ENCODE results near the gene CYFIP2. TPM values are rescaled to one million over a fixed set of nuclear protein-coding genes. Genes with fewer than 3 reads are reported as not detected.

Gene CYFIP2
- total and polyA plus RNA-seq, 4 donors: 24.9 to 46.3 (median 37.0) TPM

- no peaks in the 10 kb centered on the region for H3K4me1 ChIP-seq (ENCODE audit: control insufficient read depth in 5 of 5, insufficient read depth in 5 of 5, low read length in 5 of 5)
- H3K27me3 ChIP-seq (ENCODE audit: control insufficient read depth in 3 of 3, insufficient read depth in 3 of 3, low read length in 2 of 3): no peaks in the 10 kb centered on the region
- H3K9ac ChIP-seq (ENCODE audit: insufficient read depth in 1 of 2, low read length in 2 of 2): no peak overlapping the region
- 80% methylated on average over 3 of the region's 3 CpGs for WGBS, 2 donors
- no peak for DNase-seq
- peaks cover 0 to 9% (median 3%) of the 10 kb centered on the region in 4 donors for H3K36me3 ChIP-seq (ENCODE audit: control insufficient read depth in 4 of 4, insufficient read depth in 4 of 4, low read length in 4 of 4)
- no peak overlapping the region for H3K27ac ChIP-seq (ENCODE audit: low read depth in 1 of 2, low read length in 1 of 2)
- H3K4me3 ChIP-seq: no peak overlapping the region
- H3K9me3 ChIP-seq (ENCODE audit: control insufficient read depth in 4 of 4, insufficient read depth in 3 of 4, low read length in 3 of 4): no peaks in the 10 kb centered on the region
- no peak for ATAC-seq (ENCODE audit: insufficient read depth, low FRiP score)
- no peak for TF ChIP-seq CTCF (IDR thresholded peaks at IDR 0.05; ENCODE audit: control extremely low read depth, extremely low read depth)
These were observed 70.5 kb downstream of the CYFIP2 start for GRCh38 chr5:157336423-157336744.

- Histone ChIP-seq H3K27ac (ENCODE audit: low read depth in 1 of 2, low read length in 1 of 2) (no peak overlapping the region), H3K27me3 (ENCODE audit: control insufficient read depth in 3 of 3, insufficient read depth in 3 of 3, low read length in 2 of 3) (no peaks in the 10 kb centered on the region), H3K4me3 (no peak overlapping the region), H3K9me3 (ENCODE audit: control insufficient read depth in 4 of 4, insufficient read depth in 3 of 4, low read length in 3 of 4) (no peaks in the 10 kb centered on the region), H3K4me1 (ENCODE audit: control insufficient read depth in 5 of 5, insufficient read depth in 5 of 5, low read length in 5 of 5) (no peaks in the 10 kb centered on the region), H3K36me3 (ENCODE audit: control insufficient read depth in 4 of 4, insufficient read depth in 4 of 4, low read length in 4 of 4) (no peaks in the 10 kb centered on the region), H3K9ac (ENCODE audit: insufficient read depth in 1 of 2, low read length in 2 of 2) (no peak overlapping the region)
- WGBS, 2 donors: 83 to 88% methylated on average over 1 of the region's 1 CpG
- no peak for ATAC-seq (ENCODE audit: insufficient read depth, low FRiP score)
- no peak for TF ChIP-seq CTCF (IDR thresholded peaks at IDR 0.05; ENCODE audit: control extremely low read depth, extremely low read depth)
- no peak for DNase-seq
These were observed 73.5 kb downstream of the CYFIP2 start for GRCh38 chr5:157339409-157339808.

GRCh38 chr5:157342822-157343402, 77.0 kb downstream of the CYFIP2 start:
- no peak overlapping the region for H3K4me3 ChIP-seq
- ATAC-seq (ENCODE audit: insufficient read depth, low FRiP score) (no peak), DNase-seq (no peak)
- no peaks in the 10 kb centered on the region for H3K27me3 ChIP-seq (ENCODE audit: control insufficient read depth in 3 of 3, insufficient read depth in 3 of 3, low read length in 2 of 3)
- H3K36me3 ChIP-seq (ENCODE audit: control insufficient read depth in 4 of 4, insufficient read depth in 4 of 4, low read length in 4 of 4): no peaks in the 10 kb centered on the region
- H3K4me1 ChIP-seq (ENCODE audit: control insufficient read depth in 5 of 5, insufficient read depth in 5 of 5, low read length in 5 of 5): no peaks in the 10 kb centered on the region
- no peak overlapping the region for H3K9ac ChIP-seq (ENCODE audit: insufficient read depth in 1 of 2, low read length in 2 of 2)
- TF ChIP-seq CTCF (IDR thresholded peaks at IDR 0.05; ENCODE audit: control extremely low read depth, extremely low read depth): peak; percentile 7
- no peaks in the 10 kb centered on the region for H3K9me3 ChIP-seq (ENCODE audit: control insufficient read depth in 4 of 4, insufficient read depth in 3 of 4, low read length in 3 of 4)
- H3K27ac ChIP-seq (ENCODE audit: low read depth in 1 of 2, low read length in 1 of 2): no peak overlapping the region
- 85 to 86% methylated on average over 16 of the region's 16 CpGs for WGBS, 2 donors

All from lung (tissue), 12 donors.